ENCODE measurements around the gene TMUB2. TPM values are rescaled to one million over a fixed set of nuclear protein-coding genes. Genes with fewer than 3 reads are reported as not detected.

TMUB2 gene
- polyA plus RNA-seq, 1 of the 3 experiments (the other 2 are of a cell fraction): 49.5 TPM

DNA sequence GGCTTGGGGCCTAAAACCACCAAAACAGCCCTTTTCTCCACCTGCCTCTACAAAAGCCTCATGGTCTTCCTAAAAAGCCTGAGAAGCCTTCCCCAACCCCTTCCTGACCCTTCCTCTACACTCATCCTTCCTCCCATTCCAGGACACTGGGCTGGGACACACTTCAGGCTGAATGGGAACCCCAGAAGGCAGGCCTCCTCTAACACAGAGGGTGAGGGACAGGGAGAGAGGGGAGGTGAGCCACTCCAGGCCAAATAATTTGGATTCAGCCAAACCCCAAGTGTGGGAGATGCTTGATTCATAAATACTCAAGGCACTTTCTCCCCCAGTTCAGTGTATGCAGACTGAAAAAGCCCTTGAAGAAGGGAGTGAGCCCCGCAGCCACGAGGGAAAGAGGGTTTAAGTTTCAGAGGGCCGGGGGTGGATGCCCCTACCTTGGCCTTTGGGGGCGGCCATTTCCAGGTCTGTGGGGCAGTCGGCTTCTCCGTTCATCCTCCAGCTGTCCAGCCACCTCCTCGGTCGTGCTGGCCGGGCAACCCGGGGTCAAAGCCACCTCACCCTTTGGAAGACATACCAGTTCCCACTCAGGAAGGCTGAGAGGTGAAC lies 31.1 kb downstream of the TMUB2 start:
- Histone ChIP-seq H3K4me1 (ENCODE audit: control insufficient read depth in 1 of 2, insufficient read depth in 2 of 2, low read depth in 1 of 2, low read length in 1 of 2) (peaks cover 13 to 18% of the 10 kb centered on the region in 2 experiments), H3F3A (replicated peaks; ENCODE audit: insufficient read depth) (peaks cover 22% of the 10 kb centered on the region), H3K9ac (peak overlapping the region; percentile 93), H3K9me2 (no peaks in the 10 kb centered on the region), H3K36me3 (replicated peaks in 1 of 2; ENCODE audit: control insufficient read depth in 1 of 2, insufficient read depth in 2 of 2, low read length in 1 of 2) (peaks cover 29 to 42% of the 10 kb centered on the region in 2 experiments), H3K79me2 (ENCODE audit: insufficient read depth) (peaks cover 54% of the 10 kb centered on the region), H3K4me3 (ENCODE audit: low read depth in 2 of 2, low read length in 1 of 2) (peak overlapping the region; percentile 54 to 70), H3K27me3 (ENCODE audit: insufficient read depth) (no peaks in the 10 kb centered on the region), H3K4me2 (peak overlapping the region; percentile 95), H3K27ac (ENCODE audit: low read depth in 2 of 2, low read length in 1 of 2) (peak overlapping the region; percentile 84), H2AFZ (ENCODE audit: low read depth) (no peak overlapping the region), H3K9me3 (no peaks in the 10 kb centered on the region), H4K20me1 (ENCODE audit: insufficient read depth) (peaks cover 31% of the 10 kb centered on the region)
- no peak for DNase-seq
- 13% methylated on average over 7 of the region's 10 CpGs for WGBS (ENCODE audit: low lambda C conversion rate)
- TF ChIP-seq JUND (IDR thresholded peaks at IDR 0.05): no peak
- TF ChIP-seq FOXM1 (IDR thresholded peaks at IDR 0.05; ENCODE audit: low read depth): no peak
- no peak for TF ChIP-seq CHD2 (IDR thresholded peaks at IDR 0.05; ENCODE audit: low read length, partially characterized antibody)
- POLR2A ChIA-PET: interaction anchor here (1.5 to 2.3 kb wide), 2 partner anchors 14 to 102 kb away, joined by 9 read pairs; no protein-coding TSS in a partner anchor
- CTCF ChIA-PET: interaction anchor here (1.0 to 5.7 kb wide), 12 partner anchors 8 to 734 kb away, joined by 3 to 61 read pairs (median 5); partner anchors contain the start of genes ATXN7L3, DHX8, FAM171A2 and RUNDC3A

DNA sequence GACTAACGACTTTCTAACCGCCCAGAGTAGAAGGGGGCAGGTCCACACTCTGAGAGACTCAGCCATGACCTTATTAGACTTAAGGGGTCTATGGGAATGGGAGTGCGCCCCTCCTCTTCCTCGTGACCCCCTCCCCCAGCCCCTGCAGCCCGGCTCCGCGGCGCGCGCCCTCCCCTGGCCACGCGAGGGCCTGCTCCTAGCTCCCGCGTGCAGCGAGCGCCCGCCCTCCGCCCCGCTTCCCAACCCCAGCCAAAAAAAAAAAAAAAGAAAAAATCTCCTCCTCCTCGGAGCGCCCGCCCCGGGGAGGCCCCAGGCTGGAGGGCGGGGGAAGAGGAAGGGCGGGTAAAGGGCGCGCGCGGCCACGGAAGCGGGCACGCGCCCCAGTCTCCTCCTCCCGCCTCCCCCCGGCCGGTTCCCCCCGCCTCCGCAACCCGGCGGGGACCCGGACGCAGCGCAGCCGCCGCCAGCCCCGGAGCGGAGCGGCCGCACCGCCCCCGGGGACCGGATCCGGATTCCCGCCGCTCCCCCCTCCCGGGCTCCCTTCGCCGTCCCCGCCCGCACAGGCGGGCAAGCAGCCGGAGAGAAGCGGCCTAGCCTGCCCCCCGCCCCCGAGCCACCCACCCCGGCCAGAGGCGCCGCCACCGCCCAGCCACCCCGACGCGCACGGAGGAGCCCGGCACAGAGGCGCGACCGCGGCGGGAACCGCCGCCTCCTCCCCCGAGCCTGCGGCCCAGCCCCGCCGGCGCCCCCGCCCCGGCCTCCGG lies 31.8 kb downstream of the TMUB2 start:
- Histone ChIP-seq H3F3A (replicated peaks; ENCODE audit: insufficient read depth) (peaks cover 29% of the 10 kb centered on the region), H3K9me3 (no peaks in the 10 kb centered on the region), H3K9ac (peak overlapping the region; percentile 93; the same call in 1 of the 2 replicates), H3K27me3 (ENCODE audit: insufficient read depth) (no peaks in the 10 kb centered on the region), H3K4me1 (ENCODE audit: control insufficient read depth in 1 of 2, insufficient read depth in 2 of 2, low read depth in 1 of 2, low read length in 1 of 2) (peaks cover 20 to 25% of the 10 kb centered on the region in 2 experiments), H3K79me2 (ENCODE audit: insufficient read depth) (peaks cover 54% of the 10 kb centered on the region), H4K20me1 (ENCODE audit: insufficient read depth) (peaks cover 31% of the 10 kb centered on the region), H3K27ac (ENCODE audit: low read depth in 2 of 2, low read length in 1 of 2) (peak overlapping the region; percentile 84 to 97), H3K9me2 (no peaks in the 10 kb centered on the region), H2AFZ (ENCODE audit: low read depth) (no peak overlapping the region), H3K36me3 (replicated peaks in 1 of 2; ENCODE audit: control insufficient read depth in 1 of 2, insufficient read depth in 2 of 2, low read length in 1 of 2) (peaks cover 31 to 36% of the 10 kb centered on the region in 2 experiments), H3K4me3 (ENCODE audit: low read depth in 2 of 2, low read length in 1 of 2) (peak overlapping the region; percentile 70 to 91), H3K4me2 (peak overlapping the region; percentile 95)
- WGBS (ENCODE audit: low lambda C conversion rate): under 1% methylated on average over 40 of the region's 89 CpGs
- peak; percentile 95 for DNase-seq
- CTCF ChIA-PET: interaction anchor here (0.6 to 5.7 kb wide), 14 partner anchors 8 to 734 kb away, joined by 3 to 61 read pairs (median 4); partner anchors contain the start of genes ATXN7L3, DHX8, FAM171A2 and RUNDC3A
- POLR2A ChIA-PET: interaction anchor here (0.8 to 2.3 kb wide), 2 partner anchors 15 to 19 kb away, joined by 3 to 9 read pairs; partner anchors contain the start of gene ATXN7L3
- TF ChIP-seq POLR2AphosphoS5 (IDR thresholded peaks at IDR 0.05; ENCODE audit: low read depth, low read length) (no peak; the same call in 1 of the 2 replicates), RFX5 (IDR thresholded peaks at IDR 0.05; ENCODE audit: low read length) (no peak), TAF1 (IDR thresholded peaks at IDR 0.05; ENCODE audit: borderline replicate concordance, low read depth, low read length) (no peak; the same call in 1 of the 2 replicates), GATA2 (CRISPR knock-in tag; IDR thresholded peaks at IDR 0.05) (no peak), GABPA (IDR thresholded peaks at IDR 0.05; ENCODE audit: low read depth) (0 out of 2 replicates have a peak, but pooled peaks have one; percentile 15), FOSL2 (IDR thresholded peaks at IDR 0.05; ENCODE audit: borderline replicate concordance, low read depth) (no peak), SIN3A (IDR thresholded peaks at IDR 0.05; ENCODE audit: borderline replicate concordance, low read depth, low read length) (peak; percentile 45; the same call in 1 of the 2 replicates), TEAD4 (IDR thresholded peaks at IDR 0.05; ENCODE audit: borderline replicate concordance, insufficient read depth) (no peak), EZH2phosphoT487 (IDR thresholded peaks at IDR 0.05; ENCODE audit: borderline replicate concordance, low read depth) (no peak)
- TF ChIP-seq, protein P1, sequence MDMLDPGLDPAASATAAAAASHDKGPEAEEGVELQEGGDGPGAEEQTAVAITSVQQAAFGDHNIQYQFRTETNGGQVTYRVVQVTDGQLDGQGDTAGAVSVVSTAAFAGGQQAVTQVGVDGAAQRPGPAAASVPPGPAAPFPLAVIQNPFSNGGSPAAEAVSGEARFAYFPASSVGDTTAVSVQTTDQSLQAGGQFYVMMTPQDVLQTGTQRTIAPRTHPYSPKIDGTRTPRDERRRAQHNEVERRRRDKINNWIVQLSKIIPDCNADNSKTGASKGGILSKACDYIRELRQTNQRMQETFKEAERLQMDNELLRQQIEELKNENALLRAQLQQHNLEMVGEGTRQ (IDR thresholded peaks at IDR 0.05; ENCODE audit: borderline replicate concordance, low read depth, low read length): no peak
- TF ChIP-seq, protein P2, sequence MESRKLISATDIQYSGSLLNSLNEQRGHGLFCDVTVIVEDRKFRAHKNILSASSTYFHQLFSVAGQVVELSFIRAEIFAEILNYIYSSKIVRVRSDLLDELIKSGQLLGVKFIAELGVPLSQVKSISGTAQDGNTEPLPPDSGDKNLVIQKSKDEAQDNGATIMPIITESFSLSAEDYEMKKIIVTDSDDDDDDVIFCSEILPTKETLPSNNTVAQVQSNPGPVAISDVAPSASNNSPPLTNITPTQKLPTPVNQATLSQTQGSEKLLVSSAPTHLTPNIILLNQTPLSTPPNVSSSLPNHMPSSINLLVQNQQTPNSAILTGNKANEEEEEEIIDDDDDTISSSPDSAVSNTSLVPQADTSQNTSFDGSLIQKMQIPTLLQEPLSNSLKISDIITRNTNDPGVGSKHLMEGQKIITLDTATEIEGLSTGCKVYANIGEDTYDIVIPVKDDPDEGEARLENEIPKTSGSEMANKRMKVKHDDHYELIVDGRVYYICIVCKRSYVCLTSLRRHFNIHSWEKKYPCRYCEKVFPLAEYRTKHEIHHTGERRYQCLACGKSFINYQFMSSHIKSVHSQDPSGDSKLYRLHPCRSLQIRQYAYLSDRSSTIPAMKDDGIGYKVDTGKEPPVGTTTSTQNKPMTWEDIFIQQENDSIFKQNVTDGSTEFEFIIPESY (IDR thresholded peaks at IDR 0.05; ENCODE audit: borderline replicate concordance, low read depth): no peak
- TF ChIP-seq, protein P3, sequence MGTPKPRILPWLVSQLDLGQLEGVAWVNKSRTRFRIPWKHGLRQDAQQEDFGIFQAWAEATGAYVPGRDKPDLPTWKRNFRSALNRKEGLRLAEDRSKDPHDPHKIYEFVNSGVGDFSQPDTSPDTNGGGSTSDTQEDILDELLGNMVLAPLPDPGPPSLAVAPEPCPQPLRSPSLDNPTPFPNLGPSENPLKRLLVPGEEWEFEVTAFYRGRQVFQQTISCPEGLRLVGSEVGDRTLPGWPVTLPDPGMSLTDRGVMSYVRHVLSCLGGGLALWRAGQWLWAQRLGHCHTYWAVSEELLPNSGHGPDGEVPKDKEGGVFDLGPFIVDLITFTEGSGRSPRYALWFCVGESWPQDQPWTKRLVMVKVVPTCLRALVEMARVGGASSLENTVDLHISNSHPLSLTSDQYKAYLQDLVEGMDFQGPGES (IDR thresholded peaks at IDR 0.05; ENCODE audit: low read depth, low read length): no peak
- TF ChIP-seq, protein P4, sequence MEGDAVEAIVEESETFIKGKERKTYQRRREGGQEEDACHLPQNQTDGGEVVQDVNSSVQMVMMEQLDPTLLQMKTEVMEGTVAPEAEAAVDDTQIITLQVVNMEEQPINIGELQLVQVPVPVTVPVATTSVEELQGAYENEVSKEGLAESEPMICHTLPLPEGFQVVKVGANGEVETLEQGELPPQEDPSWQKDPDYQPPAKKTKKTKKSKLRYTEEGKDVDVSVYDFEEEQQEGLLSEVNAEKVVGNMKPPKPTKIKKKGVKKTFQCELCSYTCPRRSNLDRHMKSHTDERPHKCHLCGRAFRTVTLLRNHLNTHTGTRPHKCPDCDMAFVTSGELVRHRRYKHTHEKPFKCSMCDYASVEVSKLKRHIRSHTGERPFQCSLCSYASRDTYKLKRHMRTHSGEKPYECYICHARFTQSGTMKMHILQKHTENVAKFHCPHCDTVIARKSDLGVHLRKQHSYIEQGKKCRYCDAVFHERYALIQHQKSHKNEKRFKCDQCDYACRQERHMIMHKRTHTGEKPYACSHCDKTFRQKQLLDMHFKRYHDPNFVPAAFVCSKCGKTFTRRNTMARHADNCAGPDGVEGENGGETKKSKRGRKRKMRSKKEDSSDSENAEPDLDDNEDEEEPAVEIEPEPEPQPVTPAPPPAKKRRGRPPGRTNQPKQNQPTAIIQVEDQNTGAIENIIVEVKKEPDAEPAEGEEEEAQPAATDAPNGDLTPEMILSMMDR (IDR thresholded peaks at IDR 0.05): peak; percentile 75
- TF ChIP-seq, protein P5, sequence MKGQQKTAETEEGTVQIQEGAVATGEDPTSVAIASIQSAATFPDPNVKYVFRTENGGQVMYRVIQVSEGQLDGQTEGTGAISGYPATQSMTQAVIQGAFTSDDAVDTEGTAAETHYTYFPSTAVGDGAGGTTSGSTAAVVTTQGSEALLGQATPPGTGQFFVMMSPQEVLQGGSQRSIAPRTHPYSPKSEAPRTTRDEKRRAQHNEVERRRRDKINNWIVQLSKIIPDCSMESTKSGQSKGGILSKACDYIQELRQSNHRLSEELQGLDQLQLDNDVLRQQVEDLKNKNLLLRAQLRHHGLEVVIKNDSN (IDR thresholded peaks at IDR 0.05; ENCODE audit: borderline replicate concordance, low read depth): 0 out of 2 replicates have a peak, but pooled peaks have one; percentile 10
